GM21717 (cell line): ENCODE measurements around the gene TCF7L2.

Experiments
- ATAC-seq: cut with Tn5 transposase; IDR thresholded peaks from one replicate; pipeline ENCODE4 v1.9.1; 2021; ENCODE audit warnings: mild to moderate bottlenecking, moderate library complexity; ENCODE audit not compliant: unreplicated experiment

Gene TCF7L2

GRCh38 chr10:113042868-113043267, 92.8 kb downstream of the TCF7L2 start:
- ATAC-seq = no peak

- no peak for ATAC-seq
Observed at GRCh38 chr10:113044016-113044755, 94.1 kb downstream of the TCF7L2 start.

GRCh38 chr10:113045147-113046055, 95.4 kb downstream of the TCF7L2 start:
- no peak for ATAC-seq

GRCh38 chr10:113047151-113047550, 97.1 kb downstream of the TCF7L2 start:
- no peak for ATAC-seq

- no peak for ATAC-seq
Observed at GRCh38 chr10:113047605-113047962, 97.5 kb downstream of the TCF7L2 start.

GRCh38 chr10:113047963-113048781, 98.1 kb downstream of the TCF7L2 start:
- ATAC-seq = no peak

GRCh38 chr10:113049881-113050280, 99.8 kb downstream of the TCF7L2 start:
- ATAC-seq = no peak

GRCh38 chr10:113052076-113052830, 102.2 kb downstream of the TCF7L2 start:
- no peak for ATAC-seq

- no peak for ATAC-seq
Observed at GRCh38 chr10:113053091-113053490, 103.0 kb downstream of the TCF7L2 start.

- ATAC-seq = no peak
Observed at GRCh38 chr10:113053881-113054280, 103.8 kb downstream of the TCF7L2 start.

GRCh38 chr10:113055458-113055857, 105.4 kb downstream of the TCF7L2 start:
- ATAC-seq = no peak

GRCh38 chr10:113056030-113056429, 106.0 kb downstream of the TCF7L2 start:
- no peak for ATAC-seq

GRCh38 chr10:113056441-113057021, 106.5 kb downstream of the TCF7L2 start:
- no peak for ATAC-seq

- ATAC-seq = no peak
Observed at GRCh38 chr10:113057948-113058522, 108.0 kb downstream of the TCF7L2 start.

GRCh38 chr10:113058523-113059370, 108.7 kb downstream of the TCF7L2 start:
- no peak for ATAC-seq

GRCh38 chr10:113059371-113059780, 109.3 kb downstream of the TCF7L2 start:
- no peak for ATAC-seq

- no peak for ATAC-seq
Observed at GRCh38 chr10:113060201-113061053, 110.4 kb downstream of the TCF7L2 start.

- no peak for ATAC-seq
Observed at GRCh38 chr10:113061054-113061430, 111.0 kb downstream of the TCF7L2 start.
